Kidney glomerular epithelial cell (primary cell): ENCODE results near the gene GOLGA5.
"Not testable (repeated sequence)": the region's sequence is repeated elsewhere in the genome, so short reads cannot be mapped to it uniquely, and the experiment has no call there.

Experiments used
- DNase-seq: peaks from one replicate; lab custom pipeline; 2025; lab: John Stamatoyannopoulos, UW

The GOLGA5 gene

DNA sequence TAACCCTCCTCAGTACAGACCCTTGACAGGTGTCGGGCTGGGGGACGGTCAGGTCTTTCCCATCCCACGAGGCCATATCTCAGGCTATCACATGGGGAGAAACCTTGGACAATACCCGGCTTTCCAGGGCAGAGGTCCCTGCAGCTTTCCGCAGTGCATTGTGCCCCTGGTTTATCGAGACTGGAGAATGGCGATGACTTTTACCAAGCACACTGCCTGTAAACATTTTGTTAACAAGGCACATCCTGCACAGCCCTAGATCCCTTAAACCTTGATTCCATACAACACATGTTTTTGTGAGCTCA is 26.4 kb downstream of the GOLGA5 start:
- not testable (repeated sequence) for DNase-seq

GRCh38 chr14:92830902-92831301 is 36.8 kb downstream of the GOLGA5 start:
- DNase-seq, result no peak

DNA sequence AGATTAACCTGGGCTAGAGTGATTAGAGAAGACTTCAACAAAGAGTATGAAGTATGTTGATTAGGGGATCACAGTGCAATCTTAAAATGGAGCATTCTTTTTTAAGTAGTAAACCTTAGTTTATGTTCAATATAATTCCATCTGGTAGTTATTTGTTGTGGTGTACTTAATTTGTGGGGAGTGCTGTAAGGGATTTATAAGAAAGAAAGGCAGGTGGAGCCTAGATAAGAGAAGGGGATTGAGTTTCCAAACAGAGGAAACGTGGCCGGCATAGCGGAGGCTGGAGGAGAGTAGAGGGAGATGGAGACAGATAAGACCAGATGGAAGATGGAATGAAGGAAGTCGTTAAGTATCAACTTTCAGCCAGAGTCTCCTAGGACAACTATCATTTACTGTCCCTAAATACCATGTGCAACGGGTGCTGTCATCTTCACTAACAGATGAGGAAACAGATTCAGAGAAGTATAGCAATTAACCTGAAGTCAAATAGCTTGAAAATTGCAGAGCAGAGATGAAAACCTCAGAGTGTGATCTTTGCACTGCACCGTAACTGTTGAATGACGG is 38.1 kb downstream of the GOLGA5 start:
- DNase-seq, result no peak

DNA sequence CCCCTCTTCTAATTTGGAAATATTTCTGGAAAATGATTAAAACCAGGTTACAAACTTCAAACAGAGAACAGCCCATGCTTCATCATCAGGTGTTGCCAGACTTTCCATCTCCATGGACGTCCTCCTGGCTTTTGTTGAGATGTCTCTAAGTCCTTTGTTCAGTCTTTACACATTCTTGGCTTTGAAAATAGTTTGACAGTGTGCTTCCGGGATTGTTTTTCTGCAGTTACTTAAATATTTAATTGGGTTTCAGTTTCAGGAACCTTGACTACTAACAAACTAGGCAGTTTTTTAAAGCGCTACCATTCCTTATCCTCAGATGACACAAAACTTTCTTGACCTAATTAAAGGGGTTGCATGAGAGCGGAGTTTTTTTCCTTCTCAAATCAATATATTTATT is 47.8 kb downstream of the GOLGA5 start:
- DNase-seq, result no peak

GRCh38 chr14:92844204-92844603 is 50.1 kb downstream of the GOLGA5 start:
- DNase-seq, result no peak

DNA sequence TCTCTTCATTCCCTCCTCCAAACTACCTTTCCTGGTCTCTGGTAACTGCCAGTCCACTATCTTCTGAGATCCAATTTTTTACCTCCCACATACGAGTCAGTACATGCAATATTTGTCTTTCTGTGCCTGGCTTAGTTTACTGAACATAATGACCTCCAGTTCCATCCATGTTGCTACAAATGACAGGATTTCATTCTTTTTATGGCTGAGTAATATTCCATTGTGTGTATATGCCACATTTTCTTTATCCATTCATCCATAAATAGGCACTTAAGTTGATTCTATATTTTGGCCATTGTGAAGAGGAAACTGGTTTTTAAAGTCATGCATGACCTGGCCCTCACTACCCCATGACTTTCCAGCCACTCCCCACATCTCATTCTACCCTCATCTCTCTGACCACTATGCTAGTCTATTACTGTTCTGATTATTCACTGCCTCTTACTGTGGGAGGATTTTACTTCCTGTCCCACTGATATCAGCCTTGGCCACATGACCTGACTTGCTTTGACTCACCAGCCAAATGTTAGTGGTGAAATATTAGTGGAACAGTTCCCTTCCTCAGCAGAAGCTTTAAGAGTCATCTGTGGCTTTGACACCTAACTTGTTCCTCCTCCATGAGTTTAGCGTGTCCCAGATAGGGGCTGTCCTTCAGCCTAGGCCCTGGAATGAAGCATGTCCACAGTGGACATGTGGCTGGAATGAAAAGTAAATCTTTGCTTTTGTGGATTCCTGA is 52.2 kb downstream of the GOLGA5 start:
- DNase-seq, result peak; percentile 64

- no peak for DNase-seq
Observed at GRCh38 chr14:92847278-92847677, 53.2 kb downstream of the GOLGA5 start.

- DNase-seq, result no peak
Observed at GRCh38 chr14:92847749-92848148, 53.6 kb downstream of the GOLGA5 start.

DNA sequence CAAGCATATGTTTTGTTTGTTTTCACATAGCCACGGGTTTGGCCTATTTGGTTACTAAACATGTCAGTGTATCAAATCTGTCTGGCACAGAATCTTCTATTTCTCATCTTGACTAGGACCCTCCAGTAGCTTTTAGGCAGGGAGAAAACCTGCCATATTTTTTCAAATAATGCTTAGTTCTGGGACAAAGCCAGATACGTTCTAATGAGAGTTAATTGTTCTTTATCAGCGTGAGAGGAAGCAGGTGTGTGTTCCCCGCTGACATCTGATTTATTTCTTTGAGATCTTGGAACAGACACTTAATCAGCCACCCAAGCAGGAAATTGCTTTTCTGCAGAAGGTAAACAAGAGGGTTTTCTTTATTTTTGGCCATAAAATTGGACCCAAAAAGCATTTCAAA is 54.8 kb downstream of the GOLGA5 start:
- no peak for DNase-seq

DNA sequence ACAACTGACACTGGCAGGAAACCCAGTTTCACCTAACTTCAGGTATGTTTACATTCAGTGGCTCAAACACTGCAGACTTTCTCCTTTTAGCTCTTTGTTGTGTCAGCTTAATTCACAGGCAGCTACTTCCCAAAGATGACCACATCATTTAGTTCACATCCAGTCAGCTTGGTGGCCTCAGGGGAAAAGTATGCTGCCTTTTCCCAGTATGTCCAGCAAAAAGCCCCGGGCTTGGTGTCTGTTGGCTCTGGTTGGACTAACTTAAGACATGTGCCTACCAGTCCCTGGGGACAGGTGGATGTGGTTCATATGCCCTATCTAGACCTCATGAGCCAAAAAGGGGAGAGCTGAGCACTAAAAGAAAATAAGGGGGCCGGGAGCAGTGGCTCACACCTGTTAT is 56.4 kb downstream of the GOLGA5 start:
- DNase-seq, result no peak

GRCh38 chr14:92853136-92853535 is 59.0 kb downstream of the GOLGA5 start:
- DNase-seq, result not testable (repeated sequence)

- no peak for DNase-seq
Observed at GRCh38 chr14:92860049-92860840, 66.1 kb downstream of the GOLGA5 start.

DNA sequence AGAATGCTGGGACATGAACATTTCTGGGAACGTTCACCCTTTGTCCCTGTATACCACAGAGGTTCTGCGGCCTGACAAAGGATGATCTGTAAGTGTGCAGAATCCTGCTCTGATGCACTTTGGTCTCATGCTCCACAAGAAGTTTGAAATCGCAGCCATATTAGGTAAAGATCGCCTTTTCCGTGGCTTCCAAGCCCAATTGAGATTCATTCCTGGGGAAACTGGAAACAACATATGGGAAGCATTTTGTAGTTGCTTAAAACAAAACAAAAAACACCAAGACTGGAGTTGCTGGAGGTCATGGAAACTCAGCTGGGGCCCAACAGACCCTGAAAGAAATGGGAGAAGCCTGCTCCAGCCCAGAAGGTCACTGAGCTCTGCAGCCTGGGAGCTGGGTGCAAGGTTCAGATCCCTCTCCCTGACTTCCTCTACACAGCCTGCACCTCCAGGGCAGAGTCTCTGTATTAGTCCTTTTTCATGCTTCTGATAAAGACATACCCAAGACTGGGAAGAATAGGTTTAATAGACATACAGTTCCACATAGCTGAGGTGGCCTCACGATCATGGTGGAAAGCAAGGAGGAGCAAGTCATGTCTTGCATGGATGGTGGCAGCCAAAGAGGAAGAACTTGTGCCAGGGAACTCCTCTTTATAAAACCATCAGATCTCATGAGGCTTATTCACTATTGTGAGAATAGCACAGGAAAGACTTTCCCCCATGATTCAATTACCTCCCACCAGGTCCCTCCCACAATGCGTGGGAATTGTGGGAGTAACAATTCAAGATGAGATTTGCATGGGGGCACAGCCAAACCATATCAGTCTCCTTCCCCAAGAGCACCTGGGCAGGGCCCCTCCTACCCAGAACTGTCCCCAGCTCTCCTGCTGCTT is 68.0 kb downstream of the GOLGA5 start:
- no peak for DNase-seq

- DNase-seq, result no peak
Observed at GRCh38 chr14:92863286-92864080, 69.4 kb downstream of the GOLGA5 start.

GRCh38 chr14:92865674-92866073 is 71.6 kb downstream of the GOLGA5 start:
- no peak for DNase-seq

- no peak for DNase-seq
Observed at GRCh38 chr14:92866181-92866752, 72.2 kb downstream of the GOLGA5 start.

- no peak for DNase-seq
Observed at GRCh38 chr14:92866901-92867865, 73.1 kb downstream of the GOLGA5 start.

GRCh38 chr14:92874962-92875661 is 81.0 kb downstream of the GOLGA5 start:
- DNase-seq, result no peak

DNA sequence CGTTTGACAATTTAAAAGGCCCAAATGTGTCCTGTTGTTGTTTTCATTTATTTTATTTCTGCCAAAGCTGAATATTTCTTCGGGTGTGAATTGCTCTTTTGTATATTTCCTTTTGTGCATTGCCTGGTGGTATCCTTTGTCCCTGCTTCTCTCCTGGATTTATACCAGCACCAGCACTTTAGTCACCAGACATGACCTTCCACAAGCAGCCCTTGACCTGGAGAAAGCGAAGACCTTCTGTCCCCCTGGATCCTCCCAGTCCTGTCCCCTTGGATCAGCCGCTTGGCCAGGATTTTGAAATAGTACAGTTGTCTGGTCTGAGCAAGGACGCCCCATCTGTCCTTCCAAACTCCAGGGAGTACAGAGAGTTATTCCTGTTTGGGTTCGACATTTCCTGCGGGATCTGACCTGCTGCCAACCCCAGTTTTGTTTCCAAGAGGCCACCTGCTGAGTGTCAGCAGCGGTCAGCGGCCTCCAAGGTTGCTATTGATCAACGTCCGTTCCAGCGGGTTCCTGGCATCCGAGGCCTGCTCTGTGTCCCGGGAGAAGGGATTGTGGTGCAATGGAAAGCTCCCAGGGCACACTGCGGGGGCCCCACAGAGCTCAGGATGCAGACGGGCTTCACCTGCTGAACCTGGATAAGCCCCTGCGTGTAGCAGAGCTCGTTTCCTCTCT is 83.8 kb downstream of the GOLGA5 start:
- DNase-seq, result no peak
